ENCODE measurements around the gene USP2. TPM values are rescaled to one million over a fixed set of nuclear protein-coding genes. Genes with fewer than 3 reads are reported as not detected.
A peak's percentile ranks its signal among the peaks of the same experiment; 100 is the strongest.

The USP2 gene
- total RNA-seq, 1 donor from 2014 or later: 0.11 TPM

- H3K4me1 Mint-ChIP-seq (ENCODE audit: unreplicated experiment): peaks cover 45% of the 10 kb centered on the region
- peak overlapping the region; percentile 56 for H3K27ac Mint-ChIP-seq (ENCODE audit: unreplicated experiment)
- H3K27me3 Mint-ChIP-seq (ENCODE audit: unreplicated experiment): peaks cover 10% of the 10 kb centered on the region
- DNase-seq (ENCODE audit: extremely low spot score, unreplicated experiment): no peak
- H3K4me3 Mint-ChIP-seq (ENCODE audit: unreplicated experiment): peak overlapping the region; percentile 66
- no peak for TF ChIP-seq CTCF (IDR thresholded peaks at IDR 0.05)
- no peaks in the 10 kb centered on the region for H3K9me3 Mint-ChIP-seq (ENCODE audit: unreplicated experiment)
- H3K36me3 Mint-ChIP-seq (ENCODE audit: unreplicated experiment): no peaks in the 10 kb centered on the region
Observed at GRCh38 chr11:119338965-119339588, 42.4 kb downstream of the USP2 start.

- peak; percentile 78 for TF ChIP-seq CTCF (IDR thresholded peaks at IDR 0.05)
- Mint-ChIP-seq H3K36me3 (ENCODE audit: unreplicated experiment) (no peaks in the 10 kb centered on the region), H3K4me1 (ENCODE audit: unreplicated experiment) (peaks cover 48% of the 10 kb centered on the region), H3K4me3 (ENCODE audit: unreplicated experiment) (peak overlapping the region; percentile 35), H3K9me3 (ENCODE audit: unreplicated experiment) (no peaks in the 10 kb centered on the region), H3K27me3 (ENCODE audit: unreplicated experiment) (peaks cover 7% of the 10 kb centered on the region), H3K27ac (ENCODE audit: unreplicated experiment) (peak overlapping the region; percentile 50)
- DNase-seq (ENCODE audit: extremely low spot score, unreplicated experiment): peak; percentile 91
Observed at GRCh38 chr11:119338318-119338890, 43.1 kb downstream of the USP2 start.

GRCh38 chr11:119337581-119338317 is 43.7 kb downstream of the USP2 start:
- Mint-ChIP-seq H3K4me1 (ENCODE audit: unreplicated experiment) (peaks cover 48% of the 10 kb centered on the region), H3K36me3 (ENCODE audit: unreplicated experiment) (no peaks in the 10 kb centered on the region), H3K4me3 (ENCODE audit: unreplicated experiment) (peak overlapping the region; percentile 35), H3K27ac (ENCODE audit: unreplicated experiment) (peak overlapping the region; percentile 50), H3K27me3 (ENCODE audit: unreplicated experiment) (peaks cover 5% of the 10 kb centered on the region), H3K9me3 (ENCODE audit: unreplicated experiment) (no peaks in the 10 kb centered on the region)
- no peak for DNase-seq (ENCODE audit: extremely low spot score, unreplicated experiment)
- TF ChIP-seq CTCF (IDR thresholded peaks at IDR 0.05): no peak

GRCh38 chr11:119336744-119337469 is 44.6 kb downstream of the USP2 start:
- DNase-seq (ENCODE audit: extremely low spot score, unreplicated experiment): no peak
- peaks cover 5% of the 10 kb centered on the region for H3K27me3 Mint-ChIP-seq (ENCODE audit: unreplicated experiment)
- no peaks in the 10 kb centered on the region for H3K9me3 Mint-ChIP-seq (ENCODE audit: unreplicated experiment)
- peaks cover 48% of the 10 kb centered on the region for H3K4me1 Mint-ChIP-seq (ENCODE audit: unreplicated experiment)
- H3K36me3 Mint-ChIP-seq (ENCODE audit: unreplicated experiment): no peaks in the 10 kb centered on the region
- H3K27ac Mint-ChIP-seq (ENCODE audit: unreplicated experiment): peak overlapping the region; percentile 7
- peak overlapping the region; percentile 99 for H3K4me3 Mint-ChIP-seq (ENCODE audit: unreplicated experiment)
- TF ChIP-seq CTCF (IDR thresholded peaks at IDR 0.05): no peak
